DOHH2 (cell line): ENCODE measurements around the gene CLDN7.

Experiments used
- H3F3A ChIP-seq: fragments of 200-600 bp; sonication (generic), shearing (Covaris generic); 2 replicates; pipeline ENCODE4 v1.6.0; 2016; ENCODE audit warnings: antibody characterized with exemption, mild to moderate bottlenecking; ENCODE audit not compliant: control insufficient read depth, insufficient read depth
- H3K27ac ChIP-seq: fragments of 200-600 bp; sonication (generic); 2 replicates; pipeline ENCODE4 v1.5.1; 2014; ENCODE audit warnings: low read depth, mild to moderate bottlenecking, low read length, moderate library complexity
- H3K27me3 ChIP-seq: fragments of 200-600 bp; sonication (generic); 2 replicates; pipeline ENCODE4 v1.6.1; 2014; ENCODE audit warnings: mild to moderate bottlenecking, low read length, mixed read lengths; ENCODE audit not compliant: control insufficient read depth
- H3K36me3 ChIP-seq: fragments of 200-600 bp; sonication (generic); 2 replicates; pipeline ENCODE4 v1.6.1; 2014; ENCODE audit warnings: mild to moderate bottlenecking, low read length, moderate library complexity, mixed read lengths; ENCODE audit not compliant: control insufficient read depth
- H3K4me1 ChIP-seq: fragments of 200-600 bp; sonication (generic); 2 replicates; pipeline ENCODE4 v1.6.1; 2014; ENCODE audit warnings: mild to moderate bottlenecking, low read length, mixed read lengths; ENCODE audit not compliant: control insufficient read depth
- H3K4me2 ChIP-seq: fragments of 200-600 bp; sonication (generic); 2 replicates; pipeline ENCODE4 v1.6.0; 2014; ENCODE audit warnings: mild to moderate bottlenecking, low read length, moderate library complexity
- H3K4me3 ChIP-seq: fragments of 200-600 bp; sonication (generic); 2 replicates; pipeline ENCODE4 v1.5.1; 2014; ENCODE audit warnings: mild to moderate bottlenecking, low read length, mixed read lengths
- H3K79me2 ChIP-seq: fragments of 200-600 bp; sonication (generic); 2 replicates; pipeline ENCODE4 v1.6.1; 2014; ENCODE audit warnings: mild to moderate bottlenecking, low read length, mixed read lengths; ENCODE audit not compliant: control insufficient read depth
- H3K9me2 ChIP-seq: fragments of 200-600 bp; sonication (generic); replicated peaks from 2 replicates; pipeline ENCODE4 v1.6.1; 2014; ENCODE audit warnings: mild to moderate bottlenecking, low read length, mixed read lengths; ENCODE audit not compliant: control insufficient read depth
- H3K9me3 ChIP-seq: fragments of 200-600 bp; sonication (generic); 2 replicates; pipeline ENCODE4 v1.6.1; 2014; ENCODE audit warnings: antibody characterized with exemption, low read length, mixed read lengths; ENCODE audit not compliant: control insufficient read depth, insufficient read depth
- H4K20me1 ChIP-seq: fragments of 200-600 bp; sonication (generic); 2 replicates; pipeline ENCODE4 v1.6.0; 2014; ENCODE audit warnings: low read depth, mild to moderate bottlenecking, antibody characterized with exemption, low read length, moderate library complexity; ENCODE audit not compliant: control insufficient read depth, insufficient read depth
- CTCF ChIP-seq: fragments of 200-600 bp; sonication (generic); IDR thresholded peaks from one replicate; pipeline ENCODE4 v1.5.1; 2014; ENCODE audit warnings: antibody characterized with exemption, mild to moderate bottlenecking, low read depth, low read length; ENCODE audit not compliant: poor library complexity, severe bottlenecking
- EZH2phosphoT487 ChIP-seq: fragments of 200-600 bp; sonication (generic); IDR thresholded peaks from 2 replicates; pipeline ENCODE4 v1.6.1; 2017; ENCODE audit warnings: borderline replicate concordance, mild to moderate bottlenecking, antibody characterized with exemption, low read length, moderate library complexity, mixed read lengths

Gene CLDN7

GRCh38 chr17:7218166-7218565 is 44.1 kb downstream of the CLDN7 start:
- H4K20me1 ChIP-seq = 0 out of 2 replicates have a peak, but pooled peaks cover 5% of the 10 kb centered on the region
- no peaks in the 10 kb centered on the region for H3K27me3 ChIP-seq
- H3K79me2 ChIP-seq = peaks cover 32% of the 10 kb centered on the region
- peaks cover 19% of the 10 kb centered on the region for H3F3A ChIP-seq
- H3K9me2 ChIP-seq = no peaks in the 10 kb centered on the region
- peak overlapping the region; percentile 82 for H3K4me2 ChIP-seq
- H3K9me3 ChIP-seq = no peaks in the 10 kb centered on the region
- peak overlapping the region; percentile 66 for H3K27ac ChIP-seq
- peak overlapping the region; percentile 68 for H3K4me3 ChIP-seq
- no peak for TF ChIP-seq CTCF
- no peak for TF ChIP-seq EZH2phosphoT487
- H3K4me1 ChIP-seq = peaks cover 71% of the 10 kb centered on the region
- H3K36me3 ChIP-seq = peaks cover 25% of the 10 kb centered on the region

GRCh38 chr17:7217113-7217987 is 44.9 kb downstream of the CLDN7 start:
- Histone ChIP-seq H3K79me2 (peaks cover 38% of the 10 kb centered on the region), H3K36me3 (peaks cover 17% of the 10 kb centered on the region), H3K27me3 (no peaks in the 10 kb centered on the region), H3K9me2 (no peaks in the 10 kb centered on the region), H4K20me1 (0 out of 2 replicates have a peak, but pooled peaks cover 5% of the 10 kb centered on the region), H3K4me2 (peak overlapping the region; percentile 82), H3K9me3 (no peaks in the 10 kb centered on the region), H3F3A (peaks cover 14% of the 10 kb centered on the region), H3K27ac (peak overlapping the region; percentile 66), H3K4me1 (peaks cover 71% of the 10 kb centered on the region), H3K4me3 (peak overlapping the region; percentile 77)
- TF ChIP-seq EZH2phosphoT487 = no peak
- no peak for TF ChIP-seq CTCF

- peaks cover 68% of the 10 kb centered on the region for H3K4me1 ChIP-seq
- no peaks in the 10 kb centered on the region for H3K9me2 ChIP-seq
- H3K4me3 ChIP-seq = peak overlapping the region; percentile 77
- H3K79me2 ChIP-seq = peaks cover 44% of the 10 kb centered on the region
- TF ChIP-seq CTCF (no peak), EZH2phosphoT487 (no peak)
- peaks cover 10% of the 10 kb centered on the region for H3F3A ChIP-seq
- H3K27me3 ChIP-seq = no peaks in the 10 kb centered on the region
- peak overlapping the region; percentile 23; the same call in 1 of the 2 replicates for H3K27ac ChIP-seq
- no peaks in the 10 kb centered on the region for H3K9me3 ChIP-seq
- peaks cover 10% of the 10 kb centered on the region for H3K36me3 ChIP-seq
- H4K20me1 ChIP-seq = 0 out of 2 replicates have a peak, but pooled peaks cover 3% of the 10 kb centered on the region
- H3K4me2 ChIP-seq = peak overlapping the region; percentile 82
These were observed 45.8 kb downstream of the CLDN7 start for GRCh38 chr17:7216242-7217112.
